ENCODE measurements around the gene STAC2.

The STAC2 gene

DNA sequence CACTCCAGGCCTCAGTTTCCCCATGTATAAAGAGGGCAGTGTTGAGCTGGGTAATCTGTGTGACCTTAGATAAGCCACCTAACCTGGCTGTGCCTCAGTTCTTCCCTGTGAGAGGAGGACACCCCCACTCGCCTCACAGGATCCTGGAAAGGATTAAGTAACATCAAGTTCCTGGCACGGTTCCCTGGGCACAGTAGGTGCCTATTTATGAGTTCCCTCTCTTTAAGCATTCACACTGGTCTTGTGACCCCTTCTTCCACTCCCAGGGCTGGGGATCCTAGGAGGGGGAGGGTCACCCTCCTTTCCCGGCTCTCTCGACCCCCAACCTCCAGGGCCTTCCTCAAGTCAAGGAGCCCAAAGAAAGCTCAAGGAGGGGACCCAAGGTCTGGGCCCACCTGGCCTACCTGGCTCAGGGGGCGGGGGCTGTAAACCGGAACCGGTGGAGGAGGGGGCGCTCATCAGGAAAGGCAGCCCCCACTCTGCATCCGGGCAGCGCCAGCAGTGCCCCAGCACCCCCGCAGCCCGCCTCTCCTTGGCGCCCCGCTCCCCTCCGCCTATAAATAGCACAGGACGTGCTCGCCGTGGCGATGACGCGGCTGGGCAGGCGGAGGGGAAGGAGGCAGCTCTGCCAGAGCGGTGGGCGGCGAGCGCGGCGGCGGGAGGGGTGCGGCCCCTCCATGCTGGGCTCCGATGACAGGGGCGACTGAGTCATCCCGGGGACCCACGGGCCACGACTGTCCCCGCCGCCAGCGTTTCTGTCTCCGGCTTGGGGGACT, 16.2 kb downstream of the STAC2 start:
- no peak for DNase-seq (ENCODE audit: low read depth in 2 of 2)

DNA sequence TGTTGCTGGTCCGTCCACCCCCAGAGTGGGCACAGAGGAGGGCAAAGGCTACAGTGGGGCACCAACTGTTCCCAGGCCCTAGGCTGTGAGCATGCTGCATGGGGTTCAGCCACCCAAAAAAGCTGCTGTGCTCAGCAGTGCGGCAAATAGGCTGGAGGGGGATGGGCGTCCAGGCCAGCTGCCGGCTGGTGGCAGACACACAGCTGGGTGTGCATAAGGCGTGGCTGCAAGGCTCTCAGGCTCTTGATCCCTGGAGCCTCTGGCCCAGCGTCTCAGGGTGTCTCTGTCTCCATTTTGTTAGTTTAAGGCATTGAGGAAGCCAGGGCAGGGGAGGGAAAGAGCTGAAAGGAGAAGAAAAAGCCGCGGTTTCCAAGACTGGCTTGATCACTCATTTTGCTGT, 16.9 kb downstream of the STAC2 start:
- no peak for DNase-seq (ENCODE audit: low read depth in 2 of 2)

DNA sequence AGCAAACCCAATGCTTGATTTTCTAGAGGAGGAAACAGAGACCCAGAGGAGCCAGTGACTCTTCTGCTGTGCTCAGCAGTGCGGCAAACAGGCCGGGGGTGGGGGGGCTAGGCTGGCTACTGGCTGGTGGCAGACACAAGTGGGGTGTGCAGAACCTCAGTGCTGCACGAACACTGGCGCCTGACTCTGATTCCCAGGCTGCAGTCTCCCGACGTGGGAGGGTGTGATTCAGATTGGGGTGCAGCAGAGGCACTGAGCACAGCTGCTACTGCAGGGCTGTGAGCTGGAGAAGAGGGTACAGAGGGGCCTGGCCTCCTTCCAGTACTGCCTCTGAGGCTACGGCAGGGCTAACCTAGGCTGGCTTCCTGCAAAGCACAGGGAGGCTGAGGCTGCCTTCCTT, 17.6 kb downstream of the STAC2 start:
- DNase-seq (ENCODE audit: low read depth in 2 of 2) = no peak

DNA sequence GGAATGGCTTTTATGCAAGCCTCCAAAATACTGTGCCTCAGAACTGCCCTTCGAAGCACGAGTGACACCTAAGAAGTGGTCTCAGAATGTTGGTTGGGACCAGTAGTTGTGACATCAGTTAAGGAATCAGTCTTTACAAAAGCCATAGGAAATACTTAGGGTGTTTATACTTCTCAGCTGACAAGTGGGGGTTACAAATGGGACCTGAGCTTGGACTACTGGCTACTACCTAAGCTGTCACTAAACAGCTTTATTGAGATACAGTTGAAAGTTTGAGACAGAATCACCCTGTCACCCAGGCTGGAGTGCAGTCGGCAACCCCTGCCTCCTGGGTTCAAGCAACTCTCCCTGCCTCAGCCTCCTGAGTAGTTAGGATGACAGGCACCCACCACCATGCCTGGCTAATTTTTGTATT, 20.6 kb downstream of the STAC2 start:
- no peak for DNase-seq (ENCODE audit: low read depth in 2 of 2)

DNA sequence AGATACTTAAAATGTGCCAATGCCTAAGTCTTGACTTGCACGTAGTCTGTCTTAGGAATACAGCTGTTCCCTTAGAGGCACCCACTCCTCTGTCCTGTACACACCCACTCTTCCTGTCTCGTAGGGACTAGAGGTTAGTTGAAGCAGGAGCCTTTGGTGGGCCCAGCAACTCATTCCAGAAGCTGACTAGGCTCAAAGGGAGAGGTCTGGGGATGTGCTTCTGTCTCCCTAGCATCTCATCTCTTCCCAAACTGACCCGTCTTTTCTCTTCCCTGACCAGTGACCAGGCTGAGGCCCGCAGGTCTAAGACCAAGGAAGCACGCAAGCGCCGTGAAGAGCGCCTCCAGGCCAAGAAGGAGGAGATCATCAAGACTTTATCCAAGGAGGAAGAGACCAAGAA, 21.5 kb downstream of the STAC2 start:
- DNase-seq (ENCODE audit: low read depth in 2 of 2) = no peak

DNA sequence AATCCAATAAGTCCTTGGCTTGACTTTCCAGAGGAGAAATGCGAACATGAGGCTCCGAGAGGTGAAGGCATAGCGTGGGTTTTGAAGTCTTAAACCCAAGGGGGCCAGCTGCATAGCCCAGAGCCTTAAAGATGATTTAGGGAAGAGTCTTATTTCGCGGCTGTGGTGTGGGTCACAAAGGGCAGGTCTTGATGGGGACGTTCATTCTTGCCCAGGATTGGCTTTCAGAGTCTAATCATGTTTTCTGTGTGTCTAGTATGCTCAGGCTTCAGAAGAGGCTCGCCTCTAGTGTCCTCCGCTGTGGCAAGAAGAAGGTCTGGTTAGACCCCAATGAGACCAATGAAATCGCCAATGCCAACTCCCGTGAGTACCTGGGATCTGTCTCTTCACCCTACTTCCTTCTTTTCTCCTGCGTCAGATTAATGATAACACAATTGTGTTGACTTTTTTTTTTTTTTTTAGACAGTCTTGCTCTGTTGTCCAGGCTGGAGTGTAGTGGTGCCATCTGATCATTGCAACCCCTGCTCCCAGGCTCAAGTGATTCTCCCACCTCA, 24.7 kb downstream of the STAC2 start:
- DNase-seq (ENCODE audit: low read depth in 2 of 2) = no peak

DNA sequence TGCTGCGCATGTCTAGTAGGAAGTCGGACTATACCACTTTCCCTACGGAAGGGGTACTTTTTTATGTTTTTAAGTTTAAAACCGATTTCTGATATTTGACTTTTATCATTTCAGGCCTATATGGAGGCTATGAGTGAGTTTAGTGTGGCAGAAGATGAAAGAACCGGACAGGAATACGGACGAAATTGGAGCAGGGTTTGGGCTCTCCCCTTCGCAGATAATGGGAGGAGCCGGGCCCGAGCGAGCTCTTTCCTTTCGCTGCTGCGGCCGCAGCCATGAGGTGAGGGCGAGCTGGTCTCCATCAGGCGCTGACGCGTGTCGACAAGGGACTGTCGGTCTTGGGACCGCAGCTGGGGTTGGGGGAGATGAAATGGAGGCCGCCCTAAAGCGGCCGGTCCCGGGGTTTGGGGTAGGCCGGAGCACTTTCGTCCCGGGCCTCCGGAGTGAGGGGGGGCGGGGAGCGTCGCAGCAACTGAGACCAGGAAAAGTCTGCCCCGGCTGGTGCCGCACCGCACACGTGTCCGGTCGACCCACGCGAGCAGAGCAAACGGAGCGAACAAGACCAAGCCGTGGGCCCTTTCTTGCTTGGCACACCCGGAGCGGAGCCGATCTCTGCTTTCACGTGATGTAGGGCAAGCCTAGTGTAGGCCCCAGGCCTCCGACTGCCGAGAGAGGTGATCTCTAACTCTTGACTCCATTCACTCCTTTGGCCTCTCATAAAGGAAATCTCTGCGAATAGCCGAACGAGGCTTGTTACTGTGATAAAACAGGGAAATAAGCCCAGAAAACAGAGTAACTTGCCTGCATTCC, 25.5 kb downstream of the STAC2 start, which contains the start of gene RPL19:
Gene RPL19, plus strand, starts transcription at position 214 of the 810 bp plus-strand sequence. Its CDS starts 62 bp downstream, at position 276.
- no peak for DNase-seq (ENCODE audit: low read depth in 2 of 2)

DNA sequence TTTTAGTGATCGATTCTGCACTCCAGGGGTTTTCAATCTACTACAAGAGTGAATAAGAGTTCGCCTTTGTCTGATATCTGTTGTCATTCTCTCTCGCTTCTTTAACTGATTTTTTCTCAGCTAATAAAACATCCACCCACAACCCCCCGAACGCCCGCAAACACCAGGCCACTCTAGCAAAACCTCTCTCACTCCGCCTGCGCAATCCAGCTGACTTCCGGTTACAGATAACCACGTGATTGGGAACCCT, 26.0 kb downstream of the STAC2 start:
- DNase-seq (ENCODE audit: low read depth in 2 of 2) = peak; percentile 88 to 90

DNA sequence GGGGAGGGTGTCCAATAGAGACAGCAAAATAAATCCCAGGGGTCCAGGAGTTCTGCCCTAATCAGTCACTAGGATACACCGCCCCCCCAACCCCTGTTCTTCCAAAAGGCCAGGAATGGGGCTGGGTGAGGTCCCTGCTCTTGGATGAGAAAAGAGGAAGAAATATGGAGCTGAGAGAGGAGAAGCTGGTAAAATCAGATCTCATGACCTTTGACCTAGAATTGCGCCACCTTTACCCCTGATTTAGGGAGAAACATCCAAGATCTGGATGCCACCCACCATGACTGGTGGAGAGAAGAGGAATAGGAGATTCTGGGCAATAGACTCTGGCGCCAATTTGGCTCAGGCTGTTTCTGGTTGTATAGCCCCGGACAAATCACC, 27.6 kb downstream of the STAC2 start:
- no peak for DNase-seq (ENCODE audit: low read depth in 2 of 2)

DNA sequence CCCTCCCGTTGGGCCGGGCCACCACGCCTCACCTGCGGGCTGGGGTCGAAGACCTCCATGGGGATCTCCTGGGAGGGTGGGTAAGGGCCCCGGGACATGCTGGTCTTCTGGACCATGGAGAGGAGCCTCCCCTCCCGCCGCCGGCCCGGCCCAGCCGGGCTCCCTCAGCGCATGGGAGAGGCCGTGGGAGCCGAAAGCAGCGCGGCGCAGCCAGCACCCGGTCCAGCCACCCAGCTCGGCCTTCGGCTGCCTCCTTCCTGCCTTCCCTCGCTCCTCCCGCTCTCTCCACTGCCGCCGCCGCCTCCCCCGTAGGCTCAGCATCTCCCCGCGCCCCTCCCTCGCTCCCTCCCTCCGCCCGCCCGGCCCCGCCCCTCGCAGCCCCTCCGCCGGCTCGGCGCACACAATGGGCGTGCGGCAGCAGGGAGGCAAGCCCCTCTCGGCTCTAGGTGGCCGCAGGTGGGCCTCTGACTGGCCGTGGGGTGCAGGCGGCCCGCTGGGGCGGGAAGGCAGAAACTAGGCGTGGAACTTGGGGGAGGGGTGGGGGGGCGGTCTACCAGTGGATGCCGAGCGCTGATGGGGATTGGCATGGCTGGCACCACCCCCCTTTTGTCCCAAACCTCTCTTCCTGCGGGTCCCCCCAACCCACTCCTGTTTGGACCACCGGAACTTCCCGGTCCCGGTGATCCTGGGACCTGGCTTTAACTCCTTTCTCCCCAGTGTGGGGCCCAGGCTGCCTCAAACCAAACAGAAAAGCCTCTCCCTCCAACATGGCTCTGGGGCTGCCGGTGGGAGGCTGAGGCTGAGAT, 28.2 kb downstream of the STAC2 start, which contains the start of gene CACNB1:
Gene CACNB1, minus strand, starts transcription at position 290 of the 806 bp plus-strand sequence. Its CDS starts 174 bp downstream, at position 116.
- peak; percentile 47 to 50 for DNase-seq (ENCODE audit: low read depth in 2 of 2)

DNA sequence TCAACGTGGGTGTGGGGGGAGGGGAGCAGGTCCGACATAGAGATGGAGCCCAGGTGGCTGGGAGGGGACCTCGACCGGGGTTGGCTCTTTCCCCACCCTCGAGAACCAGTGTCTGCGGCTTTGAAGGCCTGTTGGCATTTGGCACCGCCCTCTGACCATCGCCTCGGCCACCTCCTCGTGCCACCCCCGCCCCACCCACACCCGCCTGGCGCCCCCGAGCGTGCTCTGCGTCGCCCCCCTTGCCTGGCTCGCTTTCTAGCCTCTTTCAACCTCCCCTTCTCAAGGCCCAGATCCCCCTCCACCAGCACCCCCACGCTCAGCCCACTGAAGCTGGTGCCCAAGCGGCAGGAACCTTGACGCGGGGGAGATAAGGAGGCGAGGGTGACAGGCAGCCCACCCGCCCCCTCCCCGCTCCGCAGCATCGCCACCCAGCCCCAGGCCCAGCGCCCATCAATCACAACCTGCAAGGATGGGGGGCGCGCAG, 28.9 kb downstream of the STAC2 start:
- DNase-seq (ENCODE audit: low read depth in 2 of 2) = no peak

DNA sequence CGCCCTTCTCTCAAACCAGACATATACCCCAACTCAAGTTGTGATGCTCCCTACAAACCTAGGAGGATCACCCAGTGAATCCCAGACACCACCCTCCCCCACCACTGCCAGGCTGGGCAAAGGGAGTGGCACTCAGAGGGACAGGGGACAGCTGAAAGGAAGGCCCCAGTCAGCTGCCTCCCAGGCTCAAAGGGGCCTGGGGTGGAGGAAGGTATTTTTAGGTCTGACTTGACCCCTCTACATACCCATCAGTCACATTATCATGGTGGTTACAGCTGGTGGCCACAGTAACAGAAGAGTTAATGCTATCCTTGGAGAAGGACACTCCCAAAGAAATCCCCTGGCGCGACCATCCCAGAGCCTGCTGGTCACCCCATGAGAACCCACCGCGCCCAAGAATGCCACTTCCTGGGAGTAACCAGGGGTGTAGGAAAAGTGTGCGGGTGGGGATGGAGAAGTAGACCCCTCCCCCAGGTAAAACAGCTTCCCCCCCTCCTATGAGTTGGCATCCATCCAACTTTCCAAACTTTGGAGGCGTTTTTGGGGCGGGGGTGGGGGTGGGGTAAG, 29.4 kb downstream of the STAC2 start:
- DNase-seq (ENCODE audit: low read depth in 2 of 2) = no peak

DNA sequence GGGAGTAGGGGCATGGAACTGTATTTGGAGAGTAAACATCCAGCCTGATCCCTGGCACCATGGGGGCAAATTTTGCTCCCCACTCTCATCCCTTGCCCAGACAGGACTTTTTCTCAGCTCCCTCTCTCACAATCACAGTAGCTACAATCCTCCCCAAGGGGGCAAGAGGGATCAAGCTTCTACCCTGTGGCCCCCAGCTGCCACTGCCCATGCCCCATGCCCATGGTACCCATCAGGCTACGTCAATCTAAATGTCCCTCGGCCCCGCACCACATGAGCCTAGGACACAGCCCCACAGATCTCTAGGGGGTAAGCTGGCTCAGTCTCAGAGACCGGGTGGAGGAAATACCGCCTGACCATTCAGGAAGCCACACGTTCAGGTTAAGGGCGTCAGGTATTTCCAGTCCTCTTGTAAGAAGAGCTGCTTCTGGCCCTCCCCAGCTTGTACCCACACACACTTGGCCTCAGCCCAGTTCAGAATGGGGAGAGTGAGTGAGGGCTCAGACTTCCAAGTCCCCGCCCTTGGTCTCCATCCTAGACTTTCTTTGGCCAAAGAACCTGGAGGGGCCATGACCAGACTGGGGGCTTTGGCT, 30.1 kb downstream of the STAC2 start:
- DNase-seq (ENCODE audit: low read depth in 2 of 2) = no peak

DNA sequence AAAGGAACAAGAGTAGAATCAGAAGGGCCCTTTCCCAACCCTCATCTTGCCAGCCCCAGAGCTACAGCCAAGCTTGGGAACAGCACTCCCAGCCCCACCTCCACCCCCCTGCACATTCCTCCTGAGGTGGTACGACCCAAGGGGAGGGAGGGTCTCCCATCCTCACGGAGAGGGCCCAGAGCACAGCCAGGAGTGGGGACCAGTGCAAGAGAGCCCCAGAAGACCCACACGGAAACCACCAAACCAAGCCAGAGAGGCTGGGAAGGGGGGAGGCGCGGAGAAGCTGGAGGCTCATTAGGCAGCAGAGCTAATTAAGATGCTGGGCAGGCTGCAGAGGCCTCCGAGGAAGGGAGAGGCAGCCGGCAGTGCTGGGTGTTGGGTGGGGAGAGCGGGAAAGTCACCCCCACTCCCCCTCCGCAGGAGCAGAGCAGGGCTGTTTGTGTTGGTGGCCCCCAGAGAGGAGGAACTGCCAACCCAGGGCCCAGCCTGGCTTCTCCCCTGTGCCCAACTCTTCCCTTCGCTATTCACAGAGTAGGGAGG, 30.7 kb downstream of the STAC2 start:
- no peak for DNase-seq (ENCODE audit: low read depth in 2 of 2)

DNA sequence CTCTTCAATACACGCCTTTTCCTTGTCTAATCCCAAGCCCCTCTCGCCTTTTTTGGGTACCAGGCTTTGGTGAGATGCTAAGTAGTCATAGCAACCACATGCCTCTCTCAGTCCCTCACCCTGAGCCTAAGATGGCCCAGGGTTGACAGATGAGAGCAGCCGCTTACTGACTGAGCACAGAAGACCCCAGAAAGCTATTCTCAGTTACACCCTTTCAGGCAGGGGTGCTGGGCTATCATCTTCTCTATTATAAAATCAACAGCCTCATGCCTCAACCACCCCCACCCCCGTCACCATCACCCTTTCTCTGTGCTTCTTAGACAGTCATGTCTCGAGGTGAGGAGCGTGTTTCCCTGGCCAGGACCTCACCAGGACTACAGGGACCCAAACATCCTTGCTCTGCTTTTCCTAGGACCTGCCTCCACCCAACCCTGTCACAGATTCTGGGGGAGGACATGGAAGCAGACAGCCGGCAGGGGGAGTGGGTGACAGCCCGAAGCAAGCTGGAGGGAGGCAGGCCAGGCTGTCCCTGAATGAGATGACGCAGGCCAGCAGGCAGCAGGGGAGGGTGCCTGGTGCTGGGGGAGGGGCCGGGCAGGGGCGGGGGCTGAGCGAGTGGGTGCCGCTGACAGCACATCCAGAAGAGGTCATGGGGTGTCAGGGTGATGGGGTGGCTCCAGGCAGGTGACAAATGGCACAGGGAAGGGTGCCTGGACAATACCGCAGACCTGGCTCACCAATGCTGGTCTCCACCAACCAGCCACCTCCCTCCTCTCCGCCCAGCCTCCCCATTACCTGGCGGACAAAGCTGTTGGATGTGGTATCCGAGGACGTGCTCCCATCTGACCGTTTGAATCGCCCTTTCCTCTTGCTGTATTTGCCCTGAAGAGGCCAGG, 31.4 kb downstream of the STAC2 start:
- DNase-seq (ENCODE audit: low read depth in 2 of 2) = peak in 1 of 2 experiments; percentile 20

DNA sequence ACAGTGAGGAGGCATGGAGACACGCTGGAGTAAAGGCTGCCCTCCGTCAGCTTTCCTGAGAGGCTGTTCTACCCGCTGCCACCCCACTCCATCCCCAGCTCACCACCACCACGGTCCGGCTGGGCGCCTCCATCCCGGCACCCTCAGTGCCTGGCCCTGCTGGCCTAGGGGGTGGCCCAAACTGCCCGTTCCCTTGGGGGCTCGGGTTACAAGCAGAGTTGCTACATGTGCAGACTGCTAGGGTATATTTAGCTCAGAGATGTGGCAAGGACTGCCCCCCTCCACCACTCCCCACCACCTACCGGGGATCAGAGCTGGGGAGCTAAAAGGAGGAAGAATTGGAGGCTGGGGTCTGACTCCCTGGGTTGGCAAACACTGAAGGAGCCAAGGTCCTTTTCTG, 32.4 kb downstream of the STAC2 start:
- DNase-seq (ENCODE audit: low read depth in 2 of 2) = no peak

DNA sequence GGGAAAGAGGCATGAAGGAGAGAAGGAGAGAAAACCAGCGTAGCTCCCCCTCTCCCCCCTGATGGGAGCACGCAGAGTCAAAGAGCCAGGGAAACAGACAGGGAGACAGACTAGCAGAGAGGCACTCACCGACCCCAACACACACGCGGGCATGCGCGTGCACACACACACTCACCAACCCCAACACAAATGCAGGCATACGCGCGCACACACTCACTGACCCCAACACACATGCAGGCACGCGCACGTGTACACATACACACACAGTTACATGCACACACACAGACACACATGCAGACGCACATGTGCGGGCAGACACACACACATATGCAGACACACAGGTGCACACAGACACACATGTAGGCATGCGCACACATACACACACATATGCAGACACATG, 32.8 kb downstream of the STAC2 start:
- no peak for DNase-seq (ENCODE audit: low read depth in 2 of 2)

DNA sequence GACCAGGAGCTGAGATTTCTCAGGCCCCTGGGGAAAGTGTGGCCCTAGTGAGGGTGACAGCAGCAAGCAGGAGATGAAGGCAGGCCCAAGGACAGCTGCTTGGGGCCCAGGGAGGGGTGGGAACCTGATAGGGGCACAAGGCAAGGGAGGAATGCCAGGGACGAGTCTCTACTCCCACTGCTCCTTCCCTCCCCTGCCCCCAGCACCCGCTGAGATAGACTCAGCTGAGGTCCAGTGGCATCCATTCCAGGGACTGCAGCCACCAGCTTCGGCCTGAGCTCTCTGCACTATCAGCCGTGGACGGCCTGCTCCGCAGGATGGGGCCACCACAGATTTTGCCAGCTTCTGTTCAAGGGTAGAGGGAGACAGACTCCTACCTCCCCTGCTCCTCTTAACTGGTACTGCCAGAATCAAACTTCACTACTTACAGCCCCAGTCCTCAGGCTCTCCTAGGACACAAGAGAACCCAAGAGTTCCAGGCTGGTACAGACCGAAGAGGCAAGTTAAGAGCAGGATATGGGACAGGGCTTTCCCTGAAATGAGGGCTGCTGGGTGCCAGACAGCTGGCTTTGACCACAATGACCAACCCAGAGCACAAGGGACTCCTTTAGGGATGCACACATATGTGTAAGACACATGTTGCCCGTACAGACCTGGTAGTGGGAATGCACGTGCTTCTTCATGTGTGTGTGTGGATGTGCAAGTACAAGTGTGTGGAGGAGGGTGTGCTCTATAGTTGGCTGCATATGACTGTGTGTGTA, 33.8 kb downstream of the STAC2 start:
- DNase-seq (ENCODE audit: low read depth in 2 of 2) = no peak
